Sigmoid colon (tissue), 7 donors: ENCODE data around the gene MOB2. TPM values are rescaled to one million over a fixed set of nuclear protein-coding genes. Genes with fewer than 3 reads are reported as not detected.

Experiments
- DNase-seq: peaks from one replicate; pipeline ENCODE4 v3.0.0-alpha.2; 2019
- H3K27ac ChIP-seq, 4 donors: fragments of 200-600 bp; sonication (generic); one replicate each; pipeline ENCODE4 v1.5.1; 2016 to 2019; ENCODE audit warnings: mild to moderate bottlenecking in 1 of 4
- H3K27me3 ChIP-seq, 3 donors: fragments of 200-600 bp; sonication (generic); one replicate each; pipeline ENCODE4 v1.5.1; 2019; ENCODE audit warnings: mild to moderate bottlenecking in 1 of 3
- H3K36me3 ChIP-seq, 4 donors: fragments of 200-600 bp; sonication (generic); one replicate each; pipeline ENCODE4 v1.5.1; 2016 to 2019
- H3K4me1 ChIP-seq, 4 donors: fragments of 200-600 bp; sonication (generic); one replicate each; pipeline ENCODE4 v1.5.1; 2017 to 2019
- H3K4me3 ChIP-seq, 4 donors: fragments of 200-600 bp; sonication (generic); one replicate each; pipeline ENCODE4 v1.5.1; 2017 to 2019; ENCODE audit warnings: mild to moderate bottlenecking in 2 of 4, moderate library complexity in 1 of 4
- H3K9me3 ChIP-seq, 4 donors: fragments of 200-600 bp in 3 of 4; sonication (generic) in 3 of 4; one replicate each; pipeline versions ENCODE4 v1.5.1 to v1.6.1; 2013 to 2019
- EP300 ChIP-seq, 4 donors: sonication (generic); formaldehyde crosslinking; IDR thresholded peaks; one replicate each; pipeline ENCODE4 v1.6.1; 2017; ENCODE audit warnings: antibody characterized with exemption in 4 of 4
- POLR2A ChIP-seq, 2 donors: fragments of 450-650 bp; IDR thresholded peaks; one replicate each; pipeline ENCODE4 v1.6.1; 2016; ENCODE audit warnings: antibody characterized with exemption in 2 of 2, mild to moderate bottlenecking in 2 of 2, moderate library complexity in 2 of 2
- POLR2AphosphoS5 ChIP-seq, 4 donors: sonication (generic); formaldehyde crosslinking; IDR thresholded peaks; one replicate each; pipeline ENCODE4 v1.6.1; 2017; ENCODE audit warnings: antibody characterized with exemption in 4 of 4
- WGBS, 2 donors: extraction: QIAGEN DNeasy Blood & Tissue Kit; methylation state at CpG; one replicate each; pipeline ENCODE4 v1.1.7; 2013; 5-methylcytosine and 5-hydroxymethylcytosine counted together
- intact Hi-C: fragments of 100-400 bp; cut with DNase I; formaldehyde crosslinking; loops from one replicate; pipeline ENCODE4 v1.15.1; 2023
- polyA plus RNA-seq, 3 donors: library from polyadenylated mRNA; stranded (reverse); fragments of 200-250 nt; gene quantifications; one replicate each; pipeline ENCODE4 v1.2.3, GENCODE V29; 2013
- total RNA-seq, 4 donors: library from RNA; depleted of rRNA; stranded (reverse); fragments of >200 nt; gene quantifications; one replicate each; pipeline ENCODE4 v1.1.0, GENCODE V29; 2016
- TF ChIP-seq, protein P1 (sequence below), 4 experiments: fragments of 450-650 bp in 3 of 4; fragments of 200-600 bp in 1 of 4; IDR thresholded peaks; one replicate each; pipeline ENCODE4 v1.5.1; 2016 to 2019; ENCODE audit warnings: antibody characterized with exemption in 4 of 4, mild to moderate bottlenecking in 3 of 4, moderate library complexity in 2 of 4
- donor health status: healthy with polysubstance abuse.
- donor health status: Bipolar disorder and iron deficiency.
- donor health status: healthy.

Gene MOB2
- total and polyA plus RNA-seq, 7 donors, result 46.2 to 88.9 (median 68.6) TPM

GRCh38 chr11:1516273-1517067, 29.9 kb upstream of the MOB2 start:
- 86 to 88% methylated on average over 19 of the region's 19 CpGs for whole genome bisulfite sequencing, 2 donors
- no peak for DNase-seq
- Histone ChIP-seq H3K36me3 (no peaks in the 10 kb centered on the region), H3K27ac (no peak overlapping the region), H3K27me3 (no peaks in the 10 kb centered on the region), H3K9me3 (no peaks in the 10 kb centered on the region), H3K4me1 (peaks cover 0 to 74% (median 59%) of the 10 kb centered on the region in 4 donors), H3K4me3 (no peak overlapping the region)
- intact Hi-C loops, result no loop called here
- TF ChIP-seq, protein P1, sequence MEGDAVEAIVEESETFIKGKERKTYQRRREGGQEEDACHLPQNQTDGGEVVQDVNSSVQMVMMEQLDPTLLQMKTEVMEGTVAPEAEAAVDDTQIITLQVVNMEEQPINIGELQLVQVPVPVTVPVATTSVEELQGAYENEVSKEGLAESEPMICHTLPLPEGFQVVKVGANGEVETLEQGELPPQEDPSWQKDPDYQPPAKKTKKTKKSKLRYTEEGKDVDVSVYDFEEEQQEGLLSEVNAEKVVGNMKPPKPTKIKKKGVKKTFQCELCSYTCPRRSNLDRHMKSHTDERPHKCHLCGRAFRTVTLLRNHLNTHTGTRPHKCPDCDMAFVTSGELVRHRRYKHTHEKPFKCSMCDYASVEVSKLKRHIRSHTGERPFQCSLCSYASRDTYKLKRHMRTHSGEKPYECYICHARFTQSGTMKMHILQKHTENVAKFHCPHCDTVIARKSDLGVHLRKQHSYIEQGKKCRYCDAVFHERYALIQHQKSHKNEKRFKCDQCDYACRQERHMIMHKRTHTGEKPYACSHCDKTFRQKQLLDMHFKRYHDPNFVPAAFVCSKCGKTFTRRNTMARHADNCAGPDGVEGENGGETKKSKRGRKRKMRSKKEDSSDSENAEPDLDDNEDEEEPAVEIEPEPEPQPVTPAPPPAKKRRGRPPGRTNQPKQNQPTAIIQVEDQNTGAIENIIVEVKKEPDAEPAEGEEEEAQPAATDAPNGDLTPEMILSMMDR (IDR thresholded peaks at IDR 0.05), result no peak
- no peak for TF ChIP-seq POLR2A (IDR thresholded peaks at IDR 0.05)
- TF ChIP-seq POLR2AphosphoS5 (IDR thresholded peaks at IDR 0.05), result no peak
- no peak for TF ChIP-seq EP300 (IDR thresholded peaks at IDR 0.05)

- Histone ChIP-seq H3K9me3 (no peaks in the 10 kb centered on the region), H3K36me3 (no peaks in the 10 kb centered on the region), H3K4me1 (peaks cover 0 to 67% (median 50%) of the 10 kb centered on the region in 4 donors), H3K27me3 (no peaks in the 10 kb centered on the region), H3K4me3 (peak overlapping the region in 2 of 4 donors; percentile 15 to 20), H3K27ac (peak overlapping the region in 3 of 4 donors; percentile 39 to 56 (median 44))
- intact Hi-C loops, result loop anchor here (1.0 to 2.0 kb wide), 3 partner anchors 55 to 312 kb away; no protein-coding TSS in a partner anchor
- WGBS, 2 donors, result 35 to 42% methylated on average over 36 of the region's 36 CpGs
- TF ChIP-seq EP300 (IDR thresholded peaks at IDR 0.05) (no peak), POLR2A (IDR thresholded peaks at IDR 0.05) (no peak), POLR2AphosphoS5 (IDR thresholded peaks at IDR 0.05) (peak in 2 of 4 donors; percentile 41 to 45)
- TF ChIP-seq, protein P1 (IDR thresholded peaks at IDR 0.05), result peak; percentile 89 to 96 (median 92)
- DNase-seq, result peak; percentile 88
Observed at GRCh38 chr11:1515082-1516060, 28.8 kb upstream of the MOB2 start.

DNA sequence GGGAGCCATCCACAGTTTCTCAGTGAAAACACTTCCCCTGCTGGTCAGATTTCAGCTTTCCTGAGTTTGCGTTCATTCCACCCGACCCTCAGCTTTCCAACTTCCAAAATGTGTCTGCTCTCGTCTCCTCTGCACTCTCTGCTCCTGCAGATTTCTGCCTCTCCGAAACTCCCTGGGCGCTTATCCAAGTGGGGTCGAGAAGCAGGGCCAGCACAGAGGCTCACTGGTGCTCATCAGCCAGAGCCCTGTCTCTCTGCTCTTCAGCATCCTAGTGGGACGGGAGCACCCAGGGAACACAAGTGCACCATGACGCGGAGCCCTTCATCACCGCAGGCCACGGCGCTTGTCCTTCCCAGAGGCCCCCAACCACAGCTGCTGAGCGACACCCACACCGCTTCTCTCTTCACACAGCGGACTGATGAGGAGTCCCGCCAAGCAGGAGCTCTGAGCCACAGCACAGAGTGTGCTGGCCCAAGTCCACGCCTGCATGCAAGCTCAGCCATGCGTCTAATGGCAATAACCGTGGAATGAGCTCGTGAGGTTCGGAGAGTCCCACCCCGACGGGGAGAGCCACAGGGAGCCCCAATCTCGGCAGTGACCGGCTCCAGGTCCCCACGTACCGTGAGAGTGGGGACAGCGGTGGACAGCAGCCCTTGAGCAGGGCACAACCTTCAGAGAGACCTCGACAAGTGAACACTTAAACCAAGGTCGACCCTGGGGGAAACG, 27.9 kb upstream of the MOB2 start:
- H3K36me3 ChIP-seq, result no peaks in the 10 kb centered on the region
- 88 to 91% methylated on average over 31 of the region's 31 CpGs for WGBS, 2 donors
- H3K4me1 ChIP-seq, result peaks cover 0 to 64% (median 53%) of the 10 kb centered on the region in 4 donors
- H3K4me3 ChIP-seq, result no peak overlapping the region
- intact Hi-C loops, result loop anchor here (1.0 to 2.0 kb wide), 3 partner anchors 54 to 311 kb away; no protein-coding TSS in a partner anchor
- peak overlapping the region in 3 of 4 donors; percentile 39 to 56 (median 44) for H3K27ac ChIP-seq
- DNase-seq, result peak; percentile 84
- TF ChIP-seq POLR2AphosphoS5 (IDR thresholded peaks at IDR 0.05) (no peak), POLR2A (IDR thresholded peaks at IDR 0.05) (no peak), EP300 (IDR thresholded peaks at IDR 0.05) (no peak)
- TF ChIP-seq, protein P1 (IDR thresholded peaks at IDR 0.05), result no peak
- no peaks in the 10 kb centered on the region for H3K9me3 ChIP-seq
- no peaks in the 10 kb centered on the region for H3K27me3 ChIP-seq
